Transverse colon (tissue), 4 donors: Measurements from ENCODE around the gene NOM1.

Source experiments
- CTCF ChIP-seq, 5 experiments: fragments of 200-600 bp in 3 of 5; fragments of 450-650 bp in 2 of 5; sonication (generic) in 3 of 5; IDR thresholded peaks; 1 replicate in 2 of 5; 2 replicates in 3 of 5; pipeline ENCODE4 v1.5.1; 2016 to 2017; ENCODE audit warnings: antibody characterized with exemption in 5 of 5, inconsistent platforms in 3 of 5, mild to moderate bottlenecking in 2 of 5, moderate library complexity in 1 of 5
- EP300 ChIP-seq: sonication (generic); formaldehyde crosslinking; IDR thresholded peaks from one replicate; pipeline ENCODE4 v1.6.1; 2017; ENCODE audit warnings: antibody characterized with exemption, low read depth
- POLR2A ChIP-seq: fragments of 450-650 bp; IDR thresholded peaks from one replicate; pipeline ENCODE4 v1.6.1; 2016; ENCODE audit warnings: antibody characterized with exemption, mild to moderate bottlenecking, moderate library complexity
- POLR2AphosphoS5 ChIP-seq, 3 donors: sonication (generic); formaldehyde crosslinking; IDR thresholded peaks; one replicate each; pipeline ENCODE4 v1.6.1; 2016; ENCODE audit warnings: antibody characterized with exemption in 3 of 3

GRCh38 chr7:156918635-156919034 lies 30.9 kb upstream of the NOM1 start:
- TF ChIP-seq POLR2AphosphoS5 (IDR thresholded peaks at IDR 0.05), result no peak
- TF ChIP-seq CTCF (IDR thresholded peaks at IDR 0.05), result no peak
- TF ChIP-seq POLR2A, result no peak
- TF ChIP-seq EP300, result no peak
